Activated CD4-positive, CD25-positive, alpha-beta regulatory T cell treated with anti-CD3 and anti-CD28 coated beads, Interleukin-2, amount 50 U/mL, for 16 hours (primary cell): ENCODE measurements around the gene S100A2.
"Not testable (repeated sequence)": the region's sequence is repeated elsewhere in the genome, so short reads cannot be mapped to it uniquely, and the experiment has no call there.

Source experiments
- DNase-seq: peaks from one replicate; pipeline ENCODE4 v3.0.0-alpha.2; 2020; ENCODE audit warnings: low read depth, low spot score

Gene S100A2

GRCh38 chr1:153588482-153588881, 22.8 kb upstream of the S100A2 start:
- DNase-seq, result no peak

- not testable (repeated sequence) for DNase-seq
These were observed 22.4 kb upstream of the S100A2 start for GRCh38 chr1:153588033-153588432.

GRCh38 chr1:153587314-153587713, 21.7 kb upstream of the S100A2 start:
- no peak for DNase-seq

- DNase-seq, result no peak
These were observed 20.7 kb upstream of the S100A2 start for GRCh38 chr1:153586347-153586746.

- no peak for DNase-seq
These were observed 19.4 kb upstream of the S100A2 start for GRCh38 chr1:153585006-153585405.

- DNase-seq, result no peak
These were observed 18.3 kb upstream of the S100A2 start for GRCh38 chr1:153583976-153584375.

GRCh38 chr1:153583514-153583913, 17.9 kb upstream of the S100A2 start:
- DNase-seq, result not testable (repeated sequence)

- not testable (repeated sequence) for DNase-seq
These were observed 17.2 kb upstream of the S100A2 start for GRCh38 chr1:153582836-153583235.

GRCh38 chr1:153578936-153579335, 13.3 kb upstream of the S100A2 start:
- DNase-seq, result no peak

- DNase-seq, result no peak
These were observed 12.8 kb upstream of the S100A2 start for GRCh38 chr1:153578490-153578889.

GRCh38 chr1:153577624-153578051, 12.0 kb upstream of the S100A2 start:
- DNase-seq, result no peak

- no peak for DNase-seq
These were observed 11.5 kb upstream of the S100A2 start for GRCh38 chr1:153577138-153577537.

GRCh38 chr1:153575497-153575896, 9.9 kb upstream of the S100A2 start:
- not testable (repeated sequence) for DNase-seq

- not testable (repeated sequence) for DNase-seq
These were observed 9.4 kb upstream of the S100A2 start for GRCh38 chr1:153575081-153575491.

GRCh38 chr1:153573351-153573750, 7.7 kb upstream of the S100A2 start:
- DNase-seq, result no peak

- no peak for DNase-seq
These were observed 6.9 kb upstream of the S100A2 start for GRCh38 chr1:153572569-153573015.

GRCh38 chr1:153571706-153572105, 6.1 kb upstream of the S100A2 start:
- no peak for DNase-seq

GRCh38 chr1:153570874-153571273, 5.2 kb upstream of the S100A2 start:
- DNase-seq, result no peak

GRCh38 chr1:153569465-153569864, 3.8 kb upstream of the S100A2 start:
- DNase-seq, result no peak

- DNase-seq, result peak; percentile 57
These were observed 2.9 kb upstream of the S100A2 start for GRCh38 chr1:153568367-153569099.

GRCh38 chr1:153567621-153568366, 2.1 kb upstream of the S100A2 start:
- DNase-seq, result no peak

- DNase-seq, result peak; percentile 52
These were observed 1.0 kb upstream of the S100A2 start for GRCh38 chr1:153566414-153567371.
